IMR-90 (cell line): ENCODE measurements around the gene ABL2. TPM values are rescaled to one million over a fixed set of nuclear protein-coding genes. Genes with fewer than 3 reads are reported as not detected.

ENCODE experiments used
- ATAC-seq: fragments of 200-7000 bp; cut with Tn5 transposase; 2 replicates; pipeline ENCODE4 v1.9.1; 2020; ENCODE audit warnings: low read depth, mild to moderate bottlenecking, moderate library complexity
- BruUV-seq: library from RNA; stranded (reverse); fragments of 400-500 nt; replicated peaks from 2 replicates; lab custom pipeline; 2021; lab: Mats Ljungman, UMichigan
- CTCF ChIA-PET: fragments of 300-600 bp; formaldehyde crosslinking; extraction: SDS; loops from one replicate; lab custom pipeline; 2021; ENCODE audit warnings: antibody characterized with exemption; lab: Yijun Ruan, JAX
- POLR2A ChIA-PET: fragments of 300-600 bp; sonication (Branson Sonifier 250); formaldehyde crosslinking; loops from one replicate; lab custom pipeline; 2022; ENCODE audit warnings: antibody characterized with exemption; ENCODE audit not compliant: unreplicated experiment; lab: Charles Lee
- DNase-seq: peaks from one replicate; pipeline ENCODE4 v3.0.0; 2013
- H2AFZ ChIP-seq: replicated peaks from 2 replicates; pipeline ENCODE3; 2013; ENCODE audit warnings: low read length, mild to moderate bottlenecking; ENCODE audit not compliant: poor library complexity
- H2AK5ac ChIP-seq: 2 replicates; pipeline ENCODE4 v1.6.1; 2013; ENCODE audit warnings: low read depth, low read length, inconsistent platforms
- H2AK9ac ChIP-seq: replicated peaks from 2 replicates; pipeline ENCODE3; 2013; ENCODE audit warnings: mild to moderate bottlenecking, low read depth, low read length, moderate library complexity; ENCODE audit not compliant: poor library complexity
- H2BK120ac ChIP-seq: 2 replicates; pipeline ENCODE4 v1.6.1; 2013; ENCODE audit warnings: low read depth, low read length, inconsistent platforms
- H2BK15ac ChIP-seq: 3 replicates; pipeline ENCODE4 v1.6.1; 2013; ENCODE audit warnings: low read depth, low read length, inconsistent platforms
- H2BK20ac ChIP-seq: 2 replicates; pipeline ENCODE4 v1.6.1; 2013; ENCODE audit warnings: low read depth, mild to moderate bottlenecking, inconsistent platforms, low read length, moderate library complexity
- H2BK5ac ChIP-seq: 2 replicates; pipeline ENCODE4 v1.6.1; 2013; ENCODE audit warnings: mild to moderate bottlenecking, low read depth, low read length, inconsistent platforms; ENCODE audit not compliant: poor library complexity, severe bottlenecking
- H3K14ac ChIP-seq: replicated peaks from 2 replicates; pipeline ENCODE4 v1.6.1; 2013; ENCODE audit warnings: low read depth, low read length, inconsistent platforms
- H3K18ac ChIP-seq: 2 replicates; pipeline ENCODE4 v1.6.1; 2013; ENCODE audit warnings: low read depth, low read length, control low read depth
- H3K23ac ChIP-seq: 2 replicates; pipeline ENCODE4 v1.6.1; 2013; ENCODE audit warnings: low read depth, low read length, inconsistent platforms
- H3K27ac ChIP-seq: 2 replicates; pipeline ENCODE4 v1.5.1; 2013; ENCODE audit warnings: mild to moderate bottlenecking, control low read depth, low read length; ENCODE audit not compliant: insufficient read depth
- H3K27me3 ChIP-seq: 2 replicates; pipeline ENCODE4 v1.6.1; 2013; ENCODE audit warnings: low read length; ENCODE audit not compliant: control insufficient read depth, insufficient read depth
- H3K36me3 ChIP-seq: 2 replicates; pipeline ENCODE4 v1.6.1; 2013; ENCODE audit warnings: low read length, mixed read lengths; ENCODE audit not compliant: control insufficient read depth, insufficient read depth
- H3K4ac ChIP-seq: 2 replicates; pipeline ENCODE4 v1.6.1; 2013; ENCODE audit warnings: low read depth, low read length, inconsistent platforms
- H3K4me1 ChIP-seq: 2 replicates; pipeline ENCODE4 v1.6.1; 2013; ENCODE audit warnings: low read length, mixed read lengths; ENCODE audit not compliant: control insufficient read depth, insufficient read depth
- H3K4me2 ChIP-seq: 2 replicates; pipeline ENCODE4 v1.6.1; 2013; ENCODE audit warnings: low read depth, mild to moderate bottlenecking, control low read depth, low read length, moderate library complexity
- H3K4me3 ChIP-seq: 2 replicates; pipeline ENCODE4 v1.5.1; 2013; ENCODE audit warnings: low read depth, mild to moderate bottlenecking, control low read depth, low read length, moderate library complexity; ENCODE audit not compliant: insufficient read depth
- H3K56ac ChIP-seq: 2 replicates; pipeline ENCODE4 v1.6.1; 2013; ENCODE audit warnings: low read length, inconsistent platforms; ENCODE audit not compliant: insufficient read depth; ENCODE audit errors: extremely low read depth
- H3K79me1 ChIP-seq, 2 experiments: 2 replicates each; pipeline ENCODE4 v1.6.1; 2013; ENCODE audit warnings: low read length in 2 of 2, inconsistent platforms in 1 of 2, low read depth in 1 of 2
- H3K9ac ChIP-seq: 2 replicates; pipeline ENCODE4 v1.6.1; 2013; ENCODE audit warnings: low read depth, low read length, control low read depth
- H3K9me1 ChIP-seq: 2 replicates; pipeline ENCODE4 v1.6.1; 2013; ENCODE audit warnings: low read length, inconsistent platforms; ENCODE audit not compliant: insufficient read depth
- H3K9me3 ChIP-seq: 2 replicates; pipeline ENCODE4 v1.6.1; 2013; ENCODE audit warnings: low read length; ENCODE audit not compliant: control insufficient read depth, insufficient read depth
- H4K20me1 ChIP-seq: 2 replicates; pipeline ENCODE4 v1.6.1; 2013; ENCODE audit warnings: low read length, inconsistent platforms; ENCODE audit not compliant: insufficient read depth
- H4K5ac ChIP-seq: 2 replicates; pipeline ENCODE4 v1.6.1; 2013; ENCODE audit warnings: mild to moderate bottlenecking, low read depth, low read length, control low read depth
- H4K8ac ChIP-seq, 2 experiments: 2 replicates each; pipeline ENCODE4 v1.6.1; 2013; ENCODE audit warnings: low read depth in 2 of 2, low read length in 2 of 2, control low read depth in 1 of 2, inconsistent platforms in 1 of 2
- H4K91ac ChIP-seq: 2 replicates; pipeline ENCODE4 v1.6.1; 2013; ENCODE audit warnings: low read depth, low read length, inconsistent platforms; ENCODE audit not compliant: insufficient read depth
- BHLHE40 ChIP-seq: fragments of 150-350 bp; IDR thresholded peaks from 2 replicates; pipeline ENCODE4 v1.6.1; 2016; ENCODE audit warnings: mild to moderate bottlenecking, low read depth, low read length
- CEBPB ChIP-seq: IDR thresholded peaks from 2 replicates; pipeline ENCODE4 v1.6.1; 2012; ENCODE audit warnings: low read depth, low read length, improper control_type of control experiment
- CHD1 ChIP-seq: IDR thresholded peaks from 2 replicates; pipeline ENCODE4 v1.6.1; 2012; ENCODE audit warnings: low read depth, low read length, improper control_type of control experiment
- ELK1 ChIP-seq: fragments of 150-350 bp; IDR thresholded peaks from 2 replicates; pipeline ENCODE4 v1.6.1; 2016; ENCODE audit warnings: low read depth, mild to moderate bottlenecking, low read length, moderate library complexity, borderline replicate concordance
- FOS ChIP-seq: fragments of 150-350 bp; IDR thresholded peaks from 2 replicates; pipeline ENCODE4 v1.6.1; 2016; ENCODE audit warnings: low read depth, low read length
- MAFK ChIP-seq: IDR thresholded peaks from 2 replicates; pipeline ENCODE4 v1.6.1; 2012; ENCODE audit warnings: low read depth, low read length, improper control_type of control experiment
- MAZ ChIP-seq: IDR thresholded peaks from 2 replicates; pipeline ENCODE4 v1.6.1; 2012; ENCODE audit warnings: low read depth, mild to moderate bottlenecking, low read length, improper control_type of control experiment, moderate library complexity, borderline replicate concordance
- MXI1 ChIP-seq: IDR thresholded peaks from 2 replicates; pipeline ENCODE4 v1.6.1; 2012; ENCODE audit warnings: low read depth, mild to moderate bottlenecking, low read length, moderate library complexity, borderline replicate concordance
- NFE2L2 ChIP-seq: fragments of 150-350 bp; IDR thresholded peaks from 2 replicates; pipeline ENCODE4 v1.6.1; 2016; ENCODE audit warnings: low read depth, mild to moderate bottlenecking, low read length
- POLR2A ChIP-seq: IDR thresholded peaks from 2 replicates; pipeline ENCODE4 v1.6.1; 2012; ENCODE audit warnings: mild to moderate bottlenecking, low read depth, low read length
- RAD21 ChIP-seq: IDR thresholded peaks from 2 replicates; pipeline ENCODE4 v1.6.1; 2012; ENCODE audit warnings: low read length, improper control_type of control experiment
- RCOR1 ChIP-seq: IDR thresholded peaks from 2 replicates; pipeline ENCODE4 v1.6.1; 2012; ENCODE audit warnings: mild to moderate bottlenecking, low read length, improper control_type of control experiment; ENCODE audit not compliant: insufficient replicate concordance
- RFX5 ChIP-seq: IDR thresholded peaks from 2 replicates; pipeline ENCODE4 v1.8.0; 2012; ENCODE audit warnings: low read depth, mild to moderate bottlenecking, low read length, moderate library complexity
- SMC3 ChIP-seq: fragments of 150-350 bp; IDR thresholded peaks from 2 replicates; pipeline ENCODE4 v1.6.1; 2016; ENCODE audit warnings: low read depth, mild to moderate bottlenecking, antibody characterized with exemption, low read length, moderate library complexity
- USF2 ChIP-seq: fragments of 150-350 bp; IDR thresholded peaks from 2 replicates; pipeline ENCODE4 v1.6.1; 2017; ENCODE audit warnings: mild to moderate bottlenecking, antibody characterized with exemption, low read length, low read depth
- dilution Hi-C: fragments of 300-500 bp; cut with HindIII; formaldehyde crosslinking; loops from one replicate; pipeline ENCODE4 v1.14.3; 2018; ENCODE audit warnings: low sequenced_read_pairs; ENCODE audit not compliant: unreplicated experiment
- in situ Hi-C: fragments of 300-500 bp; cut with MboI; formaldehyde crosslinking; loops from 3 replicates; pipeline ENCODE4 v1.14.3; 2019; ENCODE audit warnings: low sequenced_read_pairs, inconsistent platforms, mixed read lengths
- intact Hi-C: fragments of 100-400 bp; cut with micrococcal nuclease; formaldehyde crosslinking; loops from 2 replicates; pipeline ENCODE4 v1.10.0; 2022
- polyA plus RNA-seq, 3 experiments: library from polyadenylated mRNA; depleted of rRNA; stranded (reverse); fragments of >200 nt; gene quantifications; 2 replicates each; pipeline ENCODE4 v1.2.3, GENCODE V29; 2012; ENCODE audit warnings: low replicate concordance in 1 of 3
- total RNA-seq: library from RNA; depleted of rRNA; stranded (reverse); fragments of >200 nt; gene quantifications from 2 replicates; pipeline ENCODE4 v1.2.3, GENCODE V29; 2012
- TF ChIP-seq, protein P1 (sequence below): conservative IDR thresholded peaks from 2 replicates; pipeline ENCODE4 v1.5.1; 2012; ENCODE audit warnings: mild to moderate bottlenecking, low read depth, low read length, improper control_type of control experiment

Gene ABL2
- total and polyA plus RNA-seq, 2 of the 4 experiments (the other 2 are of a cell fraction): 9.7 to 110 TPM

DNA sequence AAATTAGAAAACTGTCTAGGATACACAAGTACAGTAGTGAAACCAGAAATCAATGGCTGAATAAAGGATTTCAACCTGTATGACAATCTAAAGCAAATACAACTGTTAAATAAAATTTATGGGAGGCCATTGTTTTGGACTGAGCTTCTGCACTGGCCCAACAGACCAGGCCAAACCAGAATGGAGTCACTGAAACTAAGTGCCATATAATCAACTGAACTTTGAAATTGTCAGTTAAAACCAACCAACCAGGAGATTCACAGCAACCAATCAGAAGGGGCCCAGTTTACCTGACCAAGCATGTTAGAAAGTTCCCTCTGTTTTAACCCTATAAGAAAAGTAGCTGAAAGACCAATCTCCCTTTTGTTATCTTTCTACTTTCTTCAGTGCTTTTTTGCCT is 33.6 kb upstream of the ABL2 start:
- H3K9ac ChIP-seq: no peak overlapping the region
- H2BK15ac ChIP-seq: no peak overlapping the region
- H3K4me1 ChIP-seq: no peaks in the 10 kb centered on the region
- H2AK9ac ChIP-seq: no peak overlapping the region
- H2BK5ac ChIP-seq: no peak overlapping the region
- H3K56ac ChIP-seq: no peak overlapping the region
- H2AFZ ChIP-seq: no peak overlapping the region
- no peak overlapping the region for H3K23ac ChIP-seq
- no peak overlapping the region for H2BK120ac ChIP-seq
- no peak overlapping the region for H4K8ac ChIP-seq
- in situ Hi-C loops: loop anchor here (25.0 kb wide), 1 partner anchor 324 kb away; the partner anchor contains the start of genes NPHS2 and TDRD5
- intact Hi-C loops: no loop called here
- H3K36me3 ChIP-seq: no peaks in the 10 kb centered on the region
- no peaks in the 10 kb centered on the region for H4K20me1 ChIP-seq
- H3K9me1 ChIP-seq: no peaks in the 10 kb centered on the region
- CTCF ChIA-PET: interaction anchor here (1.0 kb wide), 1 partner anchor 113 kb away, joined by 3 read pairs; no protein-coding TSS in a partner anchor
- dilution Hi-C loops: no loop called here
- H3K4me2 ChIP-seq: no peak overlapping the region
- H3K14ac ChIP-seq: no peak overlapping the region
- no TSS peak for BruUV-seq
- ATAC-seq: no peak
- H2BK20ac ChIP-seq: no peak overlapping the region
- no peak for TF ChIP-seq MAFK
- no peak for TF ChIP-seq RFX5
- no peak for TF ChIP-seq ELK1
- TF ChIP-seq MXI1: no peak
- no peak for TF ChIP-seq BHLHE40
- TF ChIP-seq CEBPB: no peak
- no peak for TF ChIP-seq RAD21
- TF ChIP-seq FOS: no peak
- TF ChIP-seq MAZ: no peak
- no peak for TF ChIP-seq SMC3
- no peak for TF ChIP-seq POLR2A
- TF ChIP-seq RCOR1: no peak
- TF ChIP-seq USF2: no peak
- TF ChIP-seq CHD1: no peak
- TF ChIP-seq, protein P1, sequence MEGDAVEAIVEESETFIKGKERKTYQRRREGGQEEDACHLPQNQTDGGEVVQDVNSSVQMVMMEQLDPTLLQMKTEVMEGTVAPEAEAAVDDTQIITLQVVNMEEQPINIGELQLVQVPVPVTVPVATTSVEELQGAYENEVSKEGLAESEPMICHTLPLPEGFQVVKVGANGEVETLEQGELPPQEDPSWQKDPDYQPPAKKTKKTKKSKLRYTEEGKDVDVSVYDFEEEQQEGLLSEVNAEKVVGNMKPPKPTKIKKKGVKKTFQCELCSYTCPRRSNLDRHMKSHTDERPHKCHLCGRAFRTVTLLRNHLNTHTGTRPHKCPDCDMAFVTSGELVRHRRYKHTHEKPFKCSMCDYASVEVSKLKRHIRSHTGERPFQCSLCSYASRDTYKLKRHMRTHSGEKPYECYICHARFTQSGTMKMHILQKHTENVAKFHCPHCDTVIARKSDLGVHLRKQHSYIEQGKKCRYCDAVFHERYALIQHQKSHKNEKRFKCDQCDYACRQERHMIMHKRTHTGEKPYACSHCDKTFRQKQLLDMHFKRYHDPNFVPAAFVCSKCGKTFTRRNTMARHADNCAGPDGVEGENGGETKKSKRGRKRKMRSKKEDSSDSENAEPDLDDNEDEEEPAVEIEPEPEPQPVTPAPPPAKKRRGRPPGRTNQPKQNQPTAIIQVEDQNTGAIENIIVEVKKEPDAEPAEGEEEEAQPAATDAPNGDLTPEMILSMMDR: no peak
- TF ChIP-seq NFE2L2: no peak
- H3K9me3 ChIP-seq: no peaks in the 10 kb centered on the region
- no peak overlapping the region for H3K4ac ChIP-seq
- POLR2A ChIA-PET: no interaction called here
- no peak overlapping the region for H3K18ac ChIP-seq
- no peak overlapping the region for H3K27ac ChIP-seq
- no peak overlapping the region for H4K91ac ChIP-seq
- no peak overlapping the region for H3K4me3 ChIP-seq
- no peak for DNase-seq
- H2AK5ac ChIP-seq: no peak overlapping the region
- no peak overlapping the region for H4K5ac ChIP-seq
- H3K79me1 ChIP-seq: no peaks in the 10 kb centered on the region
- 0 out of 2 replicates have a peak, but pooled peaks cover 2% of the 10 kb centered on the region for H3K27me3 ChIP-seq
